GM21825 (cell line): ENCODE measurements around the gene SMARCA4.
"Not testable (repeated sequence)": the region's sequence is repeated elsewhere in the genome, so short reads cannot be mapped to it uniquely, and the experiment has no call there.

Source experiments
- ATAC-seq: cut with Tn5 transposase; IDR thresholded peaks from one replicate; pipeline ENCODE4 v1.9.1; 2021; ENCODE audit warnings: mild to moderate bottlenecking, moderate library complexity; ENCODE audit not compliant: unreplicated experiment

The SMARCA4 gene

DNA sequence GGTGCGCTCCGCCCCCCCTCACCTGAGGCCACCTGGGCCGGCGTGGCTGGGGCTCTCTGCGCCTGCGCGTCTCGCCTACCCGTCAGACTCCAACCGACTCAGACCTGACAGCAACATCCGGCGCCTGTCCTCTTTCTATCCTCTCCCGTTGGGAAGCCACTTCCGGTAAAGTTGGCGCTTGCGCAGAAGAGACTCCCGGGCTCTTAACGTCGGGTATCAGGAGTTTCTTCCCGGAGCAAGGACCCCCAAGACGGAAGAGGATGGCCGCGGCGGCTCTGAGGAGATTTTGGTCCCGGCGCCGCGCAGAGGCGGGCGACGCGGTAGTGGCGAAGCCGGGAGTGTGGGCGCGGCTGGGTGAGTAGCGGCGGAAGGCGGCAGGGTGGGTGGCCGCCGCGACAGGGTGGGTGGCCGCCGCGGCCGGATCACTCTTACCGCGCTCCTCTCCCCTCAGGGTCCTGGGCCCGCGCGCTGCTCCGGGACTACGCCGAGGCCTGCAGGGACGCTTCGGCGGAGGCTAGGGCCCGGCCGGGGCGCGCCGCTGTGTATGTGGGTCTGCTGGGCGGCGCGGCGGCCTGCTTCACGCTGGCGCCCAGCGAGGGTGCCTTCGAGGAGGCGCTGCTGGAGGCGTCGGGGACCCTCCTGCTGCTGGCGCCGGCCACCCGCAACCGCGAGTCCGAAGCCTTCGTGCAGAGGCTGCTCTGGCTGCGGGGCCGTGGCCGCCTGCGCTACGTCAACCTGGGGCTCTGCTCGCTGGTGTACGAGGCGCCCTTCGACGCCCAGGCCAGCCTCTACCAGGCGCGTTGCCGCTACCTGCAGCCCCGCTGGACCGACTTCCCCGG, 32.0 kb upstream of the SMARCA4 start, which contains the start of the genes TIMM29 and YIPF2:
Gene TIMM29 (plus strand): TSS at position 249 of the 839 bp plus-strand sequence. CDS start 12 bp downstream, at position 261.
Gene YIPF2 (minus strand): TSS at position 77 of the 839 bp plus-strand sequence. CDS start 229 bp downstream, outside the sequence.
- ATAC-seq = peak; percentile 54

DNA sequence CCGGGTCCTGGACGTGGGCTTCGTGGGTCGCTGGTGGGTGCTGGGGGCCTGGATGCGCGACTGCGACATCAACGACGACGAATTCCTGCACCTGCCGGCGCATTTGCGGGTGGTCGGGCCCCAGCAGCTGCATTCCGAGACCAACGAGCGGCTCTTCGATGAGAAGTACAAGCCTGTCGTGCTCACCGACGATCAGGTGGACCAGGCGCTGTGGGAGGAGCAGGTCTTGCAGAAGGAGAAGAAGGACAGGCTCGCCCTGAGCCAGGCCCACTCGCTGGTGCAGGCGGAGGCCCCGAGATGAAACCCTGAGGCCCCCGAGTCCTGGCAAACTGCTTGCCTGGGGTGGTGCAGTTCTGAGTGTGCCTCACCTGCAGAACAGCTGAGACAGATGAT, 31.4 kb upstream of the SMARCA4 start:
- ATAC-seq = no peak

DNA sequence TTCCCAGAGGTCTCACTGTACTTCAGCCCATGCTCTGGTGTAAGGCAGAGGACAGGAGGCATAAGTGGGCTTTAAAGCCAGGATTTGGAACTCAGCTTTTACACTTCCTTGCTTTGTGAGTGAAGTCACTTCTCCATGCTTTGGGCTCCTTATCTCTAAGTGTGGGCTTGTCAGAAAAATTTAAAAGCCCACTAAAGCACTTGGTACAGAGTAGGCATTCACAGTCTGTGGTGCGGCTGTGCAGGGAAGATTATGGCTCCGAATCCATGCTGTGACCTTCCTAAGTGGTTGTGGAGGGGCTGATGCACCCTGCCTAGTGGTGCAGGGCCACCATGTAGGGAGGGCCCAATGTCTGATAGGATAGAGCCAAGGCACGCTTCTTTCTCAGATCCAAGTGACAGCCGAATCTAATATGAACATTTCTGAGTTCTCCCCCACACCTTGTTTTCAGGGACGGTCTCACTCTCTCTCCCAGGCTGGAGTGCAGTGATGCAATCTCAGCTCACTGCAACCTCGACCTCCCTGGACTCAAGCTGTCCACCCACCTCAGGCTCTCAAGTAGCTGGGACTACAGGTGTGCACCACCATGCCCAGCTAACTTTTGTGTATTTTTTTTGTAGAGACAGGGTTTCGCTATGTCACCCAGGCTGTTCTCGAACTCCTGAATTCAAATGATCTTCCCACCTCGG, 25.3 kb upstream of the SMARCA4 start:
- no peak for ATAC-seq

DNA sequence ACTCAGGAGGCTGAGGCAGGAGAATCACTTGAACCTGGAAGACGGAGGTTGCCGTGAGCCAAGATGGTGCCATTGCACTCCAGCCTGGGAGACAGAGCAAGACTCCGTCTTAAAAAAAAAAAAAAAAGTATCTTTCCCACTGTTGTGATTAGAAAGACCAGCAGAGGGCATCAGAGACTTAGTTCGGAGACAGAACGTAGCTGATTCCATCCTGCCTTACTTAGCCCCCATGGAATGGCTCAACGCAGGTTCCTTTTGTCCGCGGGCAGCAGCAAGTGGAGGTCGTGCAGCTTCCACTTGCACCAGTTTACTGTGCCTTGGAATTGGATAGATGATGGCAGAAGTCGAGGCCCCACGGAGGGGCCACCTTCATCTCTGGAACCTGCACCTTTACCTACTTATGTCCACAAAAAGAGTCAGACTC, 24.2 kb upstream of the SMARCA4 start:
- no peak for ATAC-seq

DNA sequence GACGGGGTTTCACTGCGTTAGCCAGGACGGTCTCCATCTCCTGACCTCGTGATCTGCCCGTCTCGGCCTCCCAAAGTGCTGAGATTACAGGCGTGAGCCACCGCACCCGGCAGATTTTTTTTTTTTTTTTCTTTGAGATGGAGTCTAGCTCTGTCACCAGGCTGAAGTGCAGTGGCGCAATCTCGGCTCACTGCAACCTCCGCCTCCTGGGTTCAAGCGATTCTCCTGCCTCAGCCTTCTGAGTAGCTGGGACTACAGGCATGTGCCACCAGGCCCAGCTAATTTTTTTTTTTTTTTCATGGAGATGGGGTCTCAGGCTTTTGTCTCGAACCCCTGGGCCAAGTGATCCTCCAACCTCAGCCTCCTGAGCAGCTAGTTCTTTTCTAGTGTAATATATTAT, 19.2 kb upstream of the SMARCA4 start:
- ATAC-seq = not testable (repeated sequence)

- not testable (repeated sequence) for ATAC-seq
Observed at GRCh38 chr19:10943412-10943811, 17.4 kb upstream of the SMARCA4 start.

DNA sequence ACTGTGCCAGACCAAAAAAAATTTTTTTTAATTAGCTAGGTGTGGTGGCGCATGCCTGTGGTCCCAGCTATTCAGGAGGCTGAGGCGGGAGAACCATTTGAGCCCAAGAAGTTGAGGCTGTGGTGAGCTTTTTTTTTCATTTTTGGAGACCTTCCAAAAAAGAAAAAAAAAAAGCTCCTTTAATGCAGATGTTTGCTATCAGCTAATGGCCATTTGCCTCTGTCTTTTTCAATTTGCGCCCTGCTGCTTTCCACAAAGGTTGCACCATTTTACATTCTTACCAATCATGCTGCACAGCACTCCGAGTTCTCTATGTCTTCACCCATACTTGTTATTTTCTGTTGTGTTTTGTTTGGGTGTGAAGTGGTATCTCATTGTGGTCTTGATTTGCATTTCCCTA, 15.6 kb upstream of the SMARCA4 start:
- no peak for ATAC-seq

GRCh38 chr19:10946958-10947657, 13.7 kb upstream of the SMARCA4 start:
- ATAC-seq = no peak

DNA sequence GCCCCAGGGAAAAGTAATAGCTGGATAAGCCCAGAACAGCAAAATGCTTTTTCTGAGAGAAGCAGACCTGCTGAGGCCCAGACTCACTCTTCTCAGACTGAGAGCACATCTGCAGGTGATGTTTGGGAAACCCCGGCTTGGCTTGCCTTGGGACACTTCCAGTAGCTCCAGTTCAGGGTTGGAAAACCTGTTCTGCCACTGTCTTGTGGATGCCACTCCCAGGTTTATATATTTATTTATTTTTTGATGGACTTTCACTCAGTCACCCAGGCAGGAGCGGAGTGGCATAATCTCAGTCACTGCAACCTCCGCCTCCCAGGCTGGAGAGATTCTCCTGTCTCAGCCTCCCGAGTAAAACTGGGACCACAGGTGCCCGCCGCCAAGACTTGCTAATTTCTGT, 8.0 kb upstream of the SMARCA4 start:
- ATAC-seq = no peak

DNA sequence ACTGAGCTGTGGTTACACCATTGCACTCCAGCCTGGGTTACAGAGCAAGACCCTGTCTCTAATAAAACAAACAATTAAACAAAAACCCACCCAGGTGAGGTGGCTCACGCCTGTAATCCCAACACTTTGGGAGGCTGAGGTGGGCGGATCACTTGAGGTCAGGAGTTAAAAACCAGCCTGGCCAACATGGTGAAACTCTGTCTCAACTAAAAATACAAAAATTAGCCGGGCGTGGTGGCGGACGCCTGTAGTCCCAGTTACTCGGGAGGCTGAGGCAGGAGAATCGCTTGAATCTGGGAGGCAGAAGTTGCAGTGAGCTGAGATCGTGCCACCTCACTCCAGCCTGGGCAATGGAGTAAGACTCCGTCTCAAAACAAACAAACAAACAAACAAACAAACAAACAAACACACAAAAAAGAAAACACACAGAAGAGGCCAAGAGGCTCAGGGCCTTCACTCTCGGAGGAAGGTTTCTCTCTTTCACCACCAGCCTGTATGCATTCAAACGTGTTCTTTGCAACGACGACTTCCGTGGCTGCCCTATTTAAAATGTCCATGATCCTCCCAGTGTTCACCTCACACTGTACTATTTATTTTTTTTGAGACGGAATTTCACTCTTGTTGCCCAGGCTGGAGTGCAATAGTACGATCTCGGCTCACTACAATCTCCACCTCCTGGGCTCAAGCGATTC, 1.4 kb upstream of the SMARCA4 start:
- not testable (repeated sequence) for ATAC-seq

DNA sequence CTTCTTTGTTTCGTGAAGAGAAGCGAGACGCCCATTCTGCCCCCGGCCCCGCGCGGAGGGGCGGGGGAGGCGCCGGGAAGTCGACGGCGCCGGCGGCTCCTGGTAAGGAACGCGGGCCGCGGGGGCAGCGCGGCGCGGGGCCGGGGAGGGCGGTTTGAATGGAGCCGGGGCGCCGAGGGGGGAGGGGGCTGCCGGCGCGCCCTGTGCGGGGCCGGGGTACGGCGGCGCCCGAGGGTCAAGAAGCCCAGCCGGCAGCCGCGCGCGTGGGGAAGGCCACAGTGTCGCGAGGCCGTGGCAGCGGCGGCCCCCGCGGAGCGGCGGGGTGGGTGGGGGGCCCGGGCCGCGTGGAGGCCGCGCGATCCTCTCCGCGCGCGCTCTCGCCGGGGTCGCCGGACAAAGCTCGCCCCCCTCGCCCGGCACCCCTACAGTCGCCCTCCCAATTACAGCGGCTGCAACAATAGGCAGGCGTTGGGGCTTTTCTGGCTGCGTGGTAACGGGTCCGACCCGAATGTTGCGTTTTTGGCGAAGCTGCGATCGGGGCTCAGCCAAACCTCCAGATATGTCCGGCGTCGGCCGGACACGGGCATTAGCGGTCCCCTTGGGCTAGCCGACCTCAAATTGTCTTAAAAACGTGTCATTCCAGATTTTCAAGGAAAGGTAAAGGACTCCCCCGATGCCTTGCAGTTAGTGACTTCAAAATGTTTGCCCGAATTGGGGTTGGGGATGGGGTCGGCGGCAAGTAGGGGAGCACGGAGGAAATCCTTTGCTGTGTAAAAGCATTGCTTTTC, 437 bp downstream of the SMARCA4 start:
- ATAC-seq = peak; percentile 34

DNA sequence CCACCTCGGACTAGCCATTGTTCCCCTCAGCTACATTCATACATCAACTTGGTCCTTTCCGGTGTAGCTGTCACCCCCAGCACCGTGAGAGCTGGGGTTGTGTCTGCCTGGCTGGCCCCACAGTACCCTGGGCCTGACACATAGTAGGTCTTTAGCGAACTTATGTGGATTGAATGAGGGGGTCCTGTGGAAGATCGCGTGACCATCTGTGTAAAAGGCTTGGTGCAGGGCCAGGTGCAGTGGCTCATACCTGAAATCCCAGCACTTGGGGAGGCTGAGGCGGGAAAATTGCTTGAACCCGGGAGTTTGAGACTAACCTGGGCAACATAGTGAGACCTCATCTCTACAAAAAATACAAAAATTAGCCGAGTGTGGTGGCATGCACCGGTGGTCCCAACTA, 2.0 kb downstream of the SMARCA4 start:
- ATAC-seq = no peak

DNA sequence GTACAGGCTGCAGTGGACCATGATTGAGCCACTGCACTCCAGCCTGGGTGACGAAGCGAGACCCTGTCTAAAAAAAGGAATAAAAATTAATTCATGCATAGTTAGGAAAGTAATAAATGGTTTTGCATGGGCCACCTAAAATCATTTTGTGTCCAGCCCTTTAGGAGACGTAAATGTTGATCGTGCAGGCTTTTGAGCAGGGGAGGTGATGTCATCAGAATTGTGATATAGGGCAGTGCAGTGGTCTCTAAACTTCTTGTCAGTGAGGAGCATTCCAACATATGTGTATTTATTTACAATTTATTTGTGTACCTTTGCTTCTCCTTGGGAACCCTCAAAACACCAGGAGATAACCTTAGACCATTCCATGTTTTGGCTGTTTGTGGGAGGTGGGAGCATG, 3.0 kb downstream of the SMARCA4 start:
- no peak for ATAC-seq

DNA sequence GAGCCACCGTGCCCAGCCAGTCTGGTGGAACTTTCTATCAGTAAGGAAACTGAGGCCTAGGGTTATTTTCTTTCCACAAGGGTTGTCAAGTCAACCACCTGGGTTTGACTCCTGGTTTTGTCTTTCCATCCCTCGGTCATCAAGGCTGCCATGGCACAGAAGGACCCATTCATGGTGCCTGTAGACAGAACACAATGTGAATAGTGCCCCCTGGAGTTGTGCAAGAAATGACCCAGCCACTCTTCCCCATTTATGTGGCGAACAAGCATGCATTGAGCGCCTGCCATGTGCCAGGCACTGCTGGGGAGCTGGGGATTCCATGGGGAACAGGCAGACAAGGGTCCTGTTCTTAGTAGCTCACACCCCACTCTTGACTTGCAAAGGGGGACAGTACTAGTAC, 4.1 kb downstream of the SMARCA4 start:
- ATAC-seq = no peak

- ATAC-seq = no peak
Observed at GRCh38 chr19:10965398-10965797, 4.6 kb downstream of the SMARCA4 start.

- ATAC-seq = no peak
Observed at GRCh38 chr19:10966809-10967208, 6.0 kb downstream of the SMARCA4 start.

DNA sequence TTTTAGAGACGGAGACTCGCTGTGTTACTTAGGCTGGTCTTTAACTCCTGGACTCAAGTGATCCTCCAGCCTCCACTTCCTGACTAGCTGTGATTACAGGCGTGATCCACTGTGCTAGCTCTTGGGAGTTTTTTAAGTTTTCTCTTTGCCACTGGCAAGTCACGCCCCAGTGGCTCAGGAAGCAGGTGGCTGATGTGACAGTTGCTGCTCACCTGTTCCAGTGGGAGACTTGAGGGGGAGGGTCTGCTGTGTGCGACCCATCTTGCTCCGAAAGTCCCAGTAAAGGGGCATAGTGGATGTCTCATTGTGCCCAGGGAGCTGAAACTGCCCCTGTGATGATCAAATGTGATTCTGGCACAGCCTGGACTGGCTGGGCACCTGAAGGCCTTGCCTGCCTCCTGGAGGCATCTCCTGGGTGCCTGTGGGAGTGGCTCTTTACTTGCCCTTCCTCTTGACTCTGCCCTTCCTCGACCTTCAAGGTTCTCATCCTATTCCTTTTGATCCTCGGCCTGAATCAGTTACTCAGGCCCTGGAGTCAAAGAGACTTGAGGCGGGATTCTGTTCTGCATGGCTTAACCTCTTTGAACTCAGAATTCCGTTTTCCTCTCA, 7.8 kb downstream of the SMARCA4 start:
- no peak for ATAC-seq

GRCh38 chr19:10971107-10971726, 10.4 kb downstream of the SMARCA4 start:
- ATAC-seq = no peak
